Memory B cell (primary cell): Measurements from ENCODE around the gene NT5M.
A peak's percentile ranks its signal among the peaks of the same experiment; 100 is the strongest.

Experiments
- ATAC-seq: fragments of 150-1000 bp; cut with Tn5 transposase; 2 replicates; pipeline ENCODE4 v1.10.0; 2021; ENCODE audit warnings: low read depth, mild to moderate bottlenecking, moderate library complexity
- DNase-seq, 2 donors: peaks; one replicate each; pipeline ENCODE4 v3.0.0; 2022; ENCODE audit warnings: low spot score in 2 of 2
- H3K27ac Mint-ChIP-seq: one replicate; pipeline ENCODE4 v1.8.0; 2022; ENCODE audit warnings: mild to moderate bottlenecking, moderate library complexity, mixed read lengths
- H3K27me3 Mint-ChIP-seq: one replicate; pipeline ENCODE4 v1.8.0; 2022; ENCODE audit warnings: mixed read lengths
- H3K36me3 Mint-ChIP-seq: one replicate; pipeline ENCODE4 v1.8.0; 2022; ENCODE audit warnings: mild to moderate bottlenecking, mixed read lengths
- H3K4me1 Mint-ChIP-seq: one replicate; pipeline ENCODE4 v1.8.0; 2022; ENCODE audit warnings: mixed read lengths
- H3K4me3 Mint-ChIP-seq: one replicate; pipeline ENCODE4 v1.8.0; 2022; ENCODE audit warnings: mild to moderate bottlenecking, moderate library complexity, mixed read lengths
- H3K9me3 Mint-ChIP-seq: one replicate; pipeline ENCODE4 v1.8.0; 2022; ENCODE audit warnings: mixed read lengths

NT5M gene

DNA sequence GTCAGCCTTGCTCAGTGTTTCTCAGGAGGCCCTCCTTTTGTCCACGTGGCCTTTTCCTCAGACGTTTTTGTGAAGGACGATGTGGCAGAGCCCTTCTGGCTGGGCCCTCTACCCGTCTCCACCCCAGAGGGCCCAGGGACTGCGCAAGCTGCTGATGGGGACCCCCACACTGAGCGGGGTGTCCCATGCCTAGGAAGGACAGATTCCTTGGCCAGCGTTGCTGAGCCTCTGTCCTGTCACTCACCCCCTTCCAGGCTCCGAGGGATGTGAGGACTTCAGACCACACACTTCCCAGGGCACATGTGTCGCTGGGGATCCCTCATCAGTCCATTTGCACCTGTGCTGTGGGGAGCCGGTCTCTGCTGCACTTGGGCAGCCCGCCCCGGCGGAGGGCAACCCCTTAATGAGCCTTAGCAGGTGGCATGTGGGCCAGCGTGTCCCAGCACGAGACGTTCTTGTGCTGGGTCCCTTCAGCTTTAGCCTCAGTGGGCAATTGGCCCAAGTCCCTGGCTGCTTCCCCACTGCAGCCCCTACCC lies 48.3 kb downstream of the NT5M start:
- H3K27me3 Mint-ChIP-seq: peaks cover 4% of the 10 kb centered on the region
- H3K27ac Mint-ChIP-seq: no peak overlapping the region
- H3K36me3 Mint-ChIP-seq: no peaks in the 10 kb centered on the region
- DNase-seq: no peak
- ATAC-seq: no peak
- H3K9me3 Mint-ChIP-seq: no peaks in the 10 kb centered on the region
- H3K4me1 Mint-ChIP-seq: no peaks in the 10 kb centered on the region
- no peak overlapping the region for H3K4me3 Mint-ChIP-seq

DNA sequence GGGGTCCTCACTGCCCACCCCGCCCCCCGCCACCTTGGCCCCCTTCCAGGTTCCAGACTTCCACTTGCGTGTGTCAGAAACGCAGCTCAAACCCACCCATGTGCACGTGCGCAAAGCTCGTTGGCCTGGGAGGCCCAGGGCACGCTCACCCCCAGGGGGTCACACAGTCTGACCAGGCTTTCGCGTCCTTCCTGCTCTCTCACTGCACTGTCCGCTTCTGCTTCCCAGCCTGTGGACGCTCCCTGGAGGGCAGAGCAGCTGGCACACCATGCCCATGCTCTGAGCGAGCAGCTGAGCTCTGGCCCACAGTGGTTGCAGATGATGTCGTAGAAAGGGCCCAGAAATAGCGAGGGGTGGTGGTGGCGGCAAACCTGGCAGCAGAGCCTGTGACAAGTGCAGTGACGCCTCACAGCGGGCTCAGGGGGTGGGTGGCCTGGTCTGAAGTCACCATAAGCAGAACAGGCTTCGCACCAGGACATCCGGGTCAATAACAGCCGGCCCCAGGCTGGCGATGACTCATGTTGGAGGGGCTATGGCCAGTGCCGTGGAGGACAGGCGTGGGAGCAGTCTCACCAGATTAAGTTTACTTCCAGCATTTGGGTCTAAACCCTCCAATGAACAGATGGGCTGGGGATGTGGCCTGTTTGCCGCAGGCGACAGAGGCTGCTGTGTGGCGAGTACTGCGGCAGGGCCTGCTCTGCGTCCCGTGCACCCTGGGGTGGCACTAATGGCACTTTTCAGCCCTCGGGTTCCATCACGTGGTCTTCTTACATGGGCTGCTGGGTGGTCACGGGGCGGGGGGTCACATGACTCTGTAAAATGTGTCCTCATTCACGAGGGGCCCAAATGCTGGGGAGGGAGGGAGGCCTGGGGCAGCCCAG lies 49.0 kb downstream of the NT5M start:
- H3K36me3 Mint-ChIP-seq: no peaks in the 10 kb centered on the region
- H3K27ac Mint-ChIP-seq: no peak overlapping the region
- H3K27me3 Mint-ChIP-seq: peaks cover 4% of the 10 kb centered on the region
- ATAC-seq (no peak), DNase-seq (no peak)
- H3K4me3 Mint-ChIP-seq: no peak overlapping the region
- no peaks in the 10 kb centered on the region for H3K4me1 Mint-ChIP-seq
- no peaks in the 10 kb centered on the region for H3K9me3 Mint-ChIP-seq

DNA sequence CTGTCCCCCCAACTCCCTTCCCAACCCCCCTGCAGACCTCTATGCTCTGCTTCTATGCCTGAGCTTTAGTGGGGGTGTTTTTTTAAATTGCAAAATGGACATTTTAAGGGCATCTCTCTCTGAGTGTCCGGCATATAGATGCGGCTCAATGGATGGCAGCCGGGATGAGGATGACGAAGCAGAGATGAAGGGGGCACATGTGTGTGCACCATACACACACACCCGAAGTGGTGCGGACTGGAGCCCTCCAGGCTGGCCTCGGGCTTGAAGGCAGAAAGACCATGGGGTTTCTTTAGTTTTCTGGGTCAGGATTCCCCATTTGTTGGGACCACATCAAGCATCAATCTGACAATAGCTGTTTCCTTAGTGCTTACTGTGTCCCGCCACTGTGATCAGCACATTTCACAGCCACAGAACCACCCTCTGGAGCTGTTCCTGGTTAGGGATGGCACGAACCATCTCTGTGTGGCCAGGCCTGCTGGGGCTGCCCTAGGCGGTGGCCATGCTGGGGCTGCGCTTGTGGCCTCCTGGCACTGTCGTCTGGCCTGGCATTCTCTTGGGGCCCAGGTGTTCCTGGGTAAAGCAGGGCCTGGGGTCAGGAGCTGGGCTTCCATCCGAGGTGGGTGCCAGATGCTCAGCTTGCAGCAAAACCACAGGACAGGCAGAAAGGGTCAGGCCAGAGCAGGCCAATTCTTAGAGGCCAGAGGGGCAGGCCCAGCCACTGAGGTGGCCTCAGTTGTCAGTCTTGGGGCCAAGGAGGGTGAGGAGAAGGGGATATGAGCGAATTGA lies 49.9 kb downstream of the NT5M start:
- Mint-ChIP-seq H3K4me1 (no peaks in the 10 kb centered on the region), H3K27ac (no peak overlapping the region), H3K4me3 (no peak overlapping the region), H3K36me3 (no peaks in the 10 kb centered on the region), H3K27me3 (peaks cover 5% of the 10 kb centered on the region), H3K9me3 (no peaks in the 10 kb centered on the region)
- ATAC-seq (no peak), DNase-seq (no peak)

DNA sequence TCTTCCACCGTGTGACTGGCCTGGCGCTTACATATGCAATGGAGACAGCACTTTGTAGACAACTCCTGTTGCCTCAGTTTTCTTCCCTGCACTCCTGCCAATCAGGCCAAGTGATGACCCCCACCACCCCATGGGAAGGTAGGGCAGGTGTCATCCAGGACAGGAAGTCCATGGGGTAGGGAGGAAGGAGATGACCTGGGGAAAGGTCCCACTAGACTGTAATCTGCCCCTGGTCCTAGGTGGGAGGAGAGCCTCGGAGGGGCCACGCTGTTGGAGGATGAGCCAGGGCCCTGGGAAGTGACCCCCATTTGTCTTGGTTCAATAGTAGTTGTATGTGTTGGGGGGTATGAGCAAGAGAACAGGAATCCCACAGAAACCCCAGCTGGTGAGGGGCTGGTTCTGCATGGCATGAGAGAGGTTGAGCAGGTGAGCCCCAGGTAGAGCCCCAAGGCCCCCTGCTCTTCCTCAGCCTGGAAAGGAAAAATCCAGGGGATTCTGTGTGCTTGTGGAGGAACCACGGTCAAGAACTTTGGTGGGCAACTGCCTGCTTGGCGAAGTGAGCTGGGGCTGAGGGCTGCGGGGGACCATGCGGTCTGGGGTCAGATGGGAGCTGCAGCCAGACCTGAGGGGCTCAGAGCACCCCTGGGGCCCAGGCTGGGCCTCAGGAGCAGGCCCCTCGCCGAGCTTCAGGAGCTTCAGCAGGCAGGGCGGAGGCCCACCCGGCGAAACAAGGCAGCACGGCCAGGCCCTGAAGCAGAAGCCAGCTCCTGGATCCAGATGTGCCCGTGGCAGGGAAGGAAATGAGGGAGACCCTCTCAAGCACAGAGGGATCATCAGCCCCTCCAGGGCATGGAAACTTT lies 50.7 kb downstream of the NT5M start:
- no peaks in the 10 kb centered on the region for H3K4me1 Mint-ChIP-seq
- H3K4me3 Mint-ChIP-seq: no peak overlapping the region
- H3K36me3 Mint-ChIP-seq: no peaks in the 10 kb centered on the region
- H3K27me3 Mint-ChIP-seq: peaks cover 5% of the 10 kb centered on the region
- DNase-seq (no peak), ATAC-seq (no peak)
- no peak overlapping the region for H3K27ac Mint-ChIP-seq
- no peaks in the 10 kb centered on the region for H3K9me3 Mint-ChIP-seq

DNA sequence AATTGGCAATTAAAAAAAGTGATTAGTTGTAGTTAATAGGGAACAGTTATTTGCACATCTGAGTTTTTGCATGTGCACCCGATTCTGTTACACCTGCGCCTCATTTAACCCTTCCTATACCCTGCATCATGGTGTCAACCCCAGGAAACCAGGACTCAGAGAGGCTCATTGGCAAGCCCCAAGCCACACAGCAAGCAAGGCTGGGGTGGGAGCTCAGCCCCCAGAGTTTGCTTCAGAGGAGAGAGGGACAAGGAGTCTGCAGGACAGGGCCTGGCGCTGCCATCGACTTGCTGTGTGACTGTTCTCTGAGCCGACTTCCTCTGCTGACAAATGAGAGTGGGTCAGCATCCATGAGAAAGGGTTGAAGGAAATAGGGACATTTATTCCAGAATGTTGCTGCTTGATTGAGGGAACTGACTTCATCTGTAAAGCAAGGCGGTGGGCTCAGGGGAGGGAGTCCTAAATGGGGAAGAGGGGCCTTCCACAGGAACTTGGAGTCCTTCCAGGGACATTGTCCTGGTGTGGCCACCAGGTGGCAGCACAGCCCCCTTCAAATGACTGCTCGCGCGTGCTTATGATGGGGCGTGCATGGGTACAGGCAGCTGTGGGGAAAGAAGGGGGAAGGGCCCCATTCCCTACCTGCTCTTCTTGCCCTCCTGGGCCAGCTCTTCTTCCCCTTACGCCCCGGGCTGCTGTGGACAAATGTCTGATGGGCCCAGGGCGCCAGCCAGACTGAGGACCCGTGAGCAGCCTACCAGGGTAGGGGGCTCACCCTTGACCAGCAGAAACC lies 51.6 kb downstream of the NT5M start:
- Mint-ChIP-seq H3K27ac (no peak overlapping the region), H3K9me3 (peaks cover 2% of the 10 kb centered on the region), H3K36me3 (no peaks in the 10 kb centered on the region), H3K27me3 (peaks cover 5% of the 10 kb centered on the region), H3K4me1 (no peaks in the 10 kb centered on the region), H3K4me3 (no peak overlapping the region)
- DNase-seq: peak; percentile 74 to 76
- ATAC-seq: peak; percentile 85

DNA sequence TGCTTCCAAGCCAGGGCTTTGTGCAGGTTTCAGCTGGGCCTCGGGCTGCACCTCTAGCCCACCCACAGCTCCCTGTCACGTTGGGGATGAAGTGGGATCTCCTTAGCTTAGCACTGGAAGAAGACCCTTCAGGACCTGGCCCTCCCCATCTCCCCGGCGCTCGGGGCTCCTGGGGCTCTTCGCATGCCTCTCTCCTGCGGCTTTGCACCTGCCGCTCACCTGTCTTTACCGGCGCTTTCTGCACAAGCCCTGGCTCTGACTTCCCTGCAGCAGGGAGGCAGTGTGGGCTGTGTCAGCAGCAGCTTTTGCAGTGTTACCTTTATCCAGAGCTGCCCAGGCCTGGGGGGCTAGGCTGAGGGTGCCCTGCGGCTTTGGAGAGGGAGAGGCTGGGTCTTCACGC lies 52.3 kb downstream of the NT5M start:
- Mint-ChIP-seq H3K4me3 (no peak overlapping the region), H3K9me3 (peaks cover 5% of the 10 kb centered on the region), H3K36me3 (no peaks in the 10 kb centered on the region), H3K27me3 (peaks cover 5% of the 10 kb centered on the region), H3K4me1 (no peaks in the 10 kb centered on the region), H3K27ac (no peak overlapping the region)
- ATAC-seq (no peak), DNase-seq (no peak)

DNA sequence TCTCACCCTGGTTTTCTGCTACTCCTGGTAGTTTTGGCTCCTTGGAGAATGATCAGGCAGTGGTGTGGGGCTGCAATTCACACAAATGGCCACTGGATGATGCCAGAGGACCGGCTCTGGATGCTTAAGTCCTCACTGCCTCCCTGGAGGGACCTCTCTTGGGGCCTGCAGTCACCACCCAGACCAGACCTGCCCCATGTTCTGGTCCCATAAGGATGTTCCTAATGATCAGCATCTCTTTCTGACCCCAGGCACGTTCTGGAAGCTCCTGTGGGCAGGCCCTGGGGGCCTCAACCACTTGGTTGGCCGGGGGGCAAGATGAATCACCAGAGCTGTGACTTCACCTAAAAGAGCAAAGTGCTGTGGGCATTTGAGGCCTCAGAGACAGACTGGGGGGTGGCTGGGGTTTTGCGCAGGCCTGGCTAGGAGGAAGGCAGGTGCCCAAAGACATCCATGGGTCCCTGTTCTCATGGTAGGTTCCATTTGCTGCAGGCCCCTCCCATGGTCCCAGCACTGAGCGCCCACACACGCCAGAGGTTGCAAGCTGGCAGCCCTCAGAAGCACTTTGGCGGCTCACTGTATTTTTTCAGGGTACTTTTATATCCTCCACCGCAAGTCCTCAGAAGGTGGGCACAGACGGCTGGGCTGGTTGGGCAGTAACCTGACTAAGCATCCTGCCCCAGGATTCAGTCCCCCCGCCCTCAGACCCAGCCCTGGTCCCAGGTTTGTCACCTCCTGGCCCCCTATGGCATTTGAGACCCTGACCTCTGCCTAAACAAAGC lies 53.2 kb downstream of the NT5M start:
- H3K4me3 Mint-ChIP-seq: no peak overlapping the region
- DNase-seq: peak; percentile 56 to 63
- H3K27me3 Mint-ChIP-seq: peaks cover 7% of the 10 kb centered on the region
- H3K27ac Mint-ChIP-seq: no peak overlapping the region
- peaks cover 7% of the 10 kb centered on the region for H3K9me3 Mint-ChIP-seq
- H3K36me3 Mint-ChIP-seq: no peaks in the 10 kb centered on the region
- ATAC-seq: peak; percentile 75
- H3K4me1 Mint-ChIP-seq: no peaks in the 10 kb centered on the region

DNA sequence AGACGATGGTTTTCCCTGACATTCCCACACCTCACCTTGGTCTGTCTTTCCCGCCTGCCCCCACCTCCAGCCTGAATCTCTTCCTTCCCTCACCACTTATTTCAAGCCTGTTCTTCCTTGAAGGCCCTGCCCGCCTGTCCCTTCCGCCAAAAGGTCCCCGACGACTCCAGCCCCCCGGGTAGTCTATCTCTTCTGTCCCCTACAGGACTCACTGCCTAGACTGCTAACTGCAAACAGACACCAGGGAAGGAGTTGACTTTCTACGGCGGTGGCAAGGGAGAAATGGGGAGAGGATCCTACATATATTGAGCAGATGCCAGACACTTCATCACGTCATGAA lies 53.7 kb downstream of the NT5M start:
- no peaks in the 10 kb centered on the region for H3K4me1 Mint-ChIP-seq
- peaks cover 7% of the 10 kb centered on the region for H3K27me3 Mint-ChIP-seq
- ATAC-seq (no peak), DNase-seq (no peak)
- H3K4me3 Mint-ChIP-seq: no peak overlapping the region
- H3K36me3 Mint-ChIP-seq: no peaks in the 10 kb centered on the region
- peaks cover 7% of the 10 kb centered on the region for H3K9me3 Mint-ChIP-seq
- H3K27ac Mint-ChIP-seq: no peak overlapping the region

DNA sequence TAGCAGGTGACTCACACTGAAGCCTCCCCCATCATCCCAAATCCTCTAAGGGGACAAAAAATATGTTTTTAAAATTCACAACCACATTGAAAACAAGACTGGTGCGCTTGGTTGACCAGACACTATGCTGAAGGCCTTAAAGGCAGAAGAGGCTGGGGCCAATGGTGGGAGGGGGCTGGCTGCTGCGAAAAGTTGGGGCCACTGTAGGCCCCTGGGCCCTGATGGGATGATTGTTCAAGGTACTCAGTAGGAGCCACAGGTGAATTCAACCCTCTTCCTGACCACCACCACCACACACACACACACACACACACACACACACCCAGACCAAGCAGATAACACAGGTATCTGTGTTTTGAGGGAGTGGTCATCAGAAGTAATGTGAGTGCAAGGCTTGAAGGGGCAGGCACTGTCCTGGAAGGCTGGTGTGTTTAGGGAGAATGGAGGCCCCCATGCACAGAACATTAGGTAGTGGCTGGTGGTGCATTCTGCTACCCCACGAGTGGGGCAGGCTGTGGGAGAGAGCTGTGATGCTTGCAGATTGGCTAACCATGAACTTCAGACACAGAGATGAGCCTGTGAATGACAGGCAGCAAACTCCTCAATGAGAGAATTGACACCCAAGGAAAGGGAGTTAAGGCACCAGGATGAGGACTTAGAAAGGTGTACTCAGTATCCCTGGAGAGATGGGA lies 55.0 kb downstream of the NT5M start:
- no peaks in the 10 kb centered on the region for H3K36me3 Mint-ChIP-seq
- no peaks in the 10 kb centered on the region for H3K4me1 Mint-ChIP-seq
- DNase-seq (no peak), ATAC-seq (no peak)
- H3K27ac Mint-ChIP-seq: no peak overlapping the region
- peaks cover 9% of the 10 kb centered on the region for H3K27me3 Mint-ChIP-seq
- no peak overlapping the region for H3K4me3 Mint-ChIP-seq
- H3K9me3 Mint-ChIP-seq: peaks cover 7% of the 10 kb centered on the region

DNA sequence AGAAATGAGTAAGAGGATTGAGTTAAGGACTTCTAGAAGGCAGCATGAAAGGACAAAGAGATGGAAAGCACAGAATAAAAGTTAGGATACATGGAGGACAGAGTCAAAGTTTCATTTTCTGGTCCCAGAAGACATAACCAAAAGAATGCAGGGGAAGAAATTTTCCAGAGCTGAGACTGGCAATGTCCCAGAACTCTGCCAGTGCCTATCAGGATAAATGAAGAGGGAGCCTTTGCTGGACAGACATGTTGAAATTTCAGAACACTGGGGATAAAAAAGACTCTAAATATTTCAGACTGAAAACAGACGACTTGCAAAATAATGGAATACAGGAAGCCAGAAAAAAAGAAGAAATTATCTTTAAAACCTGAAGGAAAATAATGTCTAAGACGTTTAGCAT lies 55.7 kb downstream of the NT5M start:
- H3K27ac Mint-ChIP-seq: no peak overlapping the region
- DNase-seq (no peak), ATAC-seq (no peak)
- H3K36me3 Mint-ChIP-seq: no peaks in the 10 kb centered on the region
- peaks cover 11% of the 10 kb centered on the region for H3K27me3 Mint-ChIP-seq
- H3K4me1 Mint-ChIP-seq: no peaks in the 10 kb centered on the region
- peaks cover 7% of the 10 kb centered on the region for H3K9me3 Mint-ChIP-seq
- no peak overlapping the region for H3K4me3 Mint-ChIP-seq

DNA sequence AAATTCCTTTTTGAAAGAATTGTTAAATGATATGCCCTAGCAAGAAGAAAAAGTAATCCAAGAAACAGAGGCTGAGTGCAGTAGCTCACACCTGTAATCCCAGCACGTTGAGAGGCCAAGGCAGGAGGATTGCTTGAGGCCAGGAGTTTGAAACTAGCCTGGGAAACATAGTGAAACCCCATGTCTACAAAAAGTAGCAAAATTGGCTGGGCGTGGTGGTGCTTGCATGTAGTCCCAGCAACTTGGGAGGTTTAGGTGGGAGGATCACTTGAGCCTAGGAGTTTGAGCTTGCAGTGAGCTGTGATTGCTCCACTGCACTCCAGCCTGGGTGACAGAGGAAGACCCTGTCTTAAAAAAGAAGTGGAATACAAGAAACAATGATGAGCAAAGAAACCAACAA lies 56.1 kb downstream of the NT5M start:
- DNase-seq (no peak), ATAC-seq (no peak)
- no peak overlapping the region for H3K27ac Mint-ChIP-seq
- H3K4me3 Mint-ChIP-seq: no peak overlapping the region
- peaks cover 11% of the 10 kb centered on the region for H3K27me3 Mint-ChIP-seq
- no peaks in the 10 kb centered on the region for H3K36me3 Mint-ChIP-seq
- H3K9me3 Mint-ChIP-seq: peaks cover 7% of the 10 kb centered on the region
- H3K4me1 Mint-ChIP-seq: no peaks in the 10 kb centered on the region

DNA sequence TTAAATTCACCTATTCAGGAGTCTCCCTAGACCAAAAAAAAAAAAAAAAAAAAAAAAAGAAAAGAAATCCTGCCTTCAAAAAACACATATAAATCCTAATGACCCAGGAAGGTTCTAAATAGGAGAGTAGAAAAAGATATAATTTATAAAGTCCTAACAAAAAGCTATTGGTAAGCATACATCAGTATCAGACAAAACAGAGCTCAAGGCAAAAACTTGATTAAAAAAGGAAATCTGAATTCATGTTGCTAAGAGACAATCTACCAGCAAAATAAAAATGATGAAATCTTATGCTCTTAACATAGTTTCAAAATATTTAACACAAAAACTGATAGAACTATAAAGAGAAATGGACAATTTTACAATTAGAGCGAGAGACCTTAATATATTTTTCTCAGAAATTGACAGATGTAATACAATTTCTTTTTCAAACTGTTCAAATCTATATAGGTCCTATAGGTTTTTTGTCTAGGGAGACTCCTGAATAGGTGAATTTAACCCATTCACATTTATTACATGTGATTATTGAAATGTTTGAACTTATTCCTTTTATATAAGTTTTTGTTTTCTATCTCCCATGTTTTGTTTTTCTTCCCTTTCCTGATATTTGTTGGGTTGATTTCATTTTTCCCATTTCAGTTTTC lies 57.0 kb downstream of the NT5M start:
- Mint-ChIP-seq H3K27me3 (peaks cover 11% of the 10 kb centered on the region), H3K4me3 (no peak overlapping the region), H3K4me1 (no peaks in the 10 kb centered on the region), H3K27ac (no peak overlapping the region), H3K9me3 (peaks cover 7% of the 10 kb centered on the region), H3K36me3 (no peaks in the 10 kb centered on the region)
- no peak for DNase-seq
- no peak for ATAC-seq
